ENCODE measurements around the gene KCTD13. TPM values are rescaled to one million over a fixed set of nuclear protein-coding genes. Genes with fewer than 3 reads are reported as not detected.

KCTD13 gene
- total RNA-seq (10 to 100 TPM; 40.7 to 81.1 (median 45.9) TPM), polyA plus RNA-seq (10 to 100 TPM in 1 of 2 donors, 1 to 10 TPM in 1; 8.7 to 15.9 TPM), total RNA-seq (19.4 reads per million, percentile 50 among the genes with 10 or more reads in this experiment)

DNA sequence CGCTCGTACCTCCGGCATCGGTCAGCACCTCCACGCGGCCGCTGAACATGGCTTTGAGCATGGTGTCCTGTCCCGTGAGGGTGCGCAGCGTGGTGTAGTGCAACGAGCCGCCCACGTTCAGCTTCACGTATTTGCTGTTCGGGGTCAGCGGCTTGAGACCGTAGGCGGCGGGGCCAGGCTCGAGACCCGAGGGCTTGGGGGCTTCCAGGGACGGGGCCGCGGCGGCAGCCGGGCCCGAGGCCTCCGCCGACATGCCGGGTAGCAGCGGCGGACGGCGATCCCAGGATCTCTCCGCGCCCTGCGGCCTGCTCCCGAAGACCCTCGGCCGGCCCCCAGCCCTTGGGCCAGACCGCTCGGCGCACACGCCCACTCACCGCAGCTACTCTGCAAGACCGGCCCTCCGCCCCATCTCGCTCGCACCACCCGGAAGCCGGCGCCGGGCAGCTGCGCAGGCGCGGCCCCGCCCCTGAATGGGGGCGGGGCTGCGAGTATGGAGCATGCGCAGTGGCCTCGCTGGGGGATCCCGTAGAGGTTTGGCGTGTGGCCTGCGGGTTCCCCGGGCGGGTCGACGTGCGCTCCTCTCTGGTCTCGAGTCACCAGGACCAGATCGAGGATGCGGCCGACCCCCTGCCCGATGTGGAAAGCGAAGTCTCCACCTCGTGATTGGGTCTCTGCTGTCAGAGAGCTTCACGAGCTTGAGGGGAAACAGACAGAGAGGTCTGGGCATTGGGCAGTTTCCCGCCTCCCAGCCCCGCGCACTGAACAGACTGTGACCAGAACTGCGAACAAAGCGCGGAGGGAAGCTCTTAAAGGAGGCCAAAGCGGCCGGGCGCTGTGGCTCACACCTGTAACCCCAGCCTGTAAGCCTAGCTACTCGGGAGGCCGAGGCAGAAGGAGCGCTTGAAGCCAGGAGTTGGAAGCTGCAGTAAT lies at the start of gene KCTD13:
Gene KCTD13, minus strand, starts transcription at position 446 of the 930 bp plus-strand sequence. Its CDS starts 193 bp downstream, at position 253.
- ATAC-seq (peak; percentile 96), DNase-seq (peak; percentile 81 to 99 (median 92))
- ChIA-PET CTCF (interaction anchor here (0.5 to 1.9 kb wide), 7 partner anchors 34 to 260 kb away, joined by 3 to 5 read pairs (median 4); partner anchors contain the start of genes TAOK2 and TMEM219), POLR2A (interaction anchor here (0.5 to 3.2 kb wide), 23 partner anchors 9 to 1192 kb away, joined by 3 to 28 read pairs (median 4); partner anchors contain the start of genes ALDOA, ASPHD1, CORO1A and HIRIP3)
- no peaks in the 10 kb centered on the region for H3K27me3 ChIP-seq (ENCODE audit: control insufficient read depth in 2 of 2, insufficient read depth in 2 of 2, low read length in 2 of 2)
- peaks cover 30 to 51% (median 41%) of the 10 kb centered on the region in 7 donors for H3K4me1 Mint-ChIP-seq
- peak within 1 kb of the TSS; percentile 91 to 98 (median 97) for H3K27ac Mint-ChIP-seq
- peak within 1 kb of the TSS; percentile 94 for H3K27ac ChIP-seq (ENCODE audit: low read depth, low read length)
- H3K27me3 Mint-ChIP-seq = peaks cover 0 to 2% (median 0%) of the 10 kb centered on the region in 5 donors
- peaks cover 0 to 24% (median 0%) of the 10 kb centered on the region in 3 experiments for H3K36me3 ChIP-seq (ENCODE audit: control insufficient read depth in 2 of 3, insufficient read depth in 3 of 3, low read length in 3 of 3)
- intact Hi-C loops (cut with micrococcal nuclease) = loop anchor here (1.0 to 10.0 kb wide), 9 partner anchors 26 to 224 kb away; partner anchors contain the start of genes CDIPT (in 2 of the 2), INO80E (in 2 of the 2), TAOK2 (in 2 of the 2) and ASPHD1 (in 1 of the 2)
- no peaks in the 10 kb centered on the region for H3K9me3 ChIP-seq (ENCODE audit: control insufficient read depth in 2 of 3, low read length in 3 of 3)
- H3K4me3 ChIP-seq (ENCODE audit: low read length) = peak within 1 kb of the TSS; percentile 88
- H3K36me3 Mint-ChIP-seq = peaks cover under 1 to 16% (median 5%) of the 10 kb centered on the region in 5 donors
- peak within 1 kb of the TSS; percentile 89 to 95 (median 93) for H3K4me3 Mint-ChIP-seq
- no peaks in the 10 kb centered on the region for H3K9me3 Mint-ChIP-seq
- peaks cover 7 to 18% of the 10 kb centered on the region in 2 donors for H3K4me1 ChIP-seq (ENCODE audit: control insufficient read depth in 2 of 2, insufficient read depth in 2 of 2, low read length in 2 of 2)

DNA sequence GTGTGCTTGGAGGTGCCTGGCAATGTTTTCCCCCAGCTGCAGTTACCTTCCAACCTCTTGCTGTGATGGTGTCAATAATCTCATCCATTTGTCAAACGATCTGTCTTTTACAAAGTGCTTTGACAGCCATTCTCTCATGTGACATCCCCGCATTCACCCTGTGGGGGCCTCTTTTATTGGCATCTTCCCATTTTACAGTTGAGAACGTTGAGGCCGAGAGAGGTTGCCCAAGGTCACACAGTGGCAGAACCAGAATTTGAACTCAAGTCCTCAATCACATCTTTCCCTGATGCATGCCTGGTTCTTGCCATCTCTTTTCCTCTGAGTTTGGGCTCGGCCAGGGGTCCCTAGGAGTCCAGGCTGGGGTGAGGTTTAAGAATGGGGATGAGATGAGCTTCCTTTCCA lies 49.1 kb upstream of the KCTD13 start:
- peak overlapping the region; percentile 78 for H3K27ac ChIP-seq (ENCODE audit: low read depth, low read length)
- peaks cover 20 to 23% of the 10 kb centered on the region in 2 donors for H3K4me1 ChIP-seq (ENCODE audit: control insufficient read depth in 2 of 2, insufficient read depth in 2 of 2, low read length in 2 of 2)
- ChIA-PET POLR2A (interaction anchor here (0.6 to 6.4 kb wide), 6 partner anchors 13 to 167 kb away, joined by 3 to 79 read pairs (median 6); partner anchors contain the start of genes HIRIP3, INO80E, SEZ6L2 and TMEM219), CTCF (interaction anchor here (0.9 kb wide), 1 partner anchor 275 kb away, joined by 3 read pairs; no protein-coding TSS in a partner anchor)
- Mint-ChIP-seq H3K9me3 (peaks cover 0 to 2% (median 0%) of the 10 kb centered on the region in 11 donors), H3K4me3 (peak overlapping the region; percentile 80 to 97 (median 94)), H3K27ac (peak overlapping the region; percentile 76 to 91 (median 83)), H3K4me1 (peaks cover 20 to 39% (median 37%) of the 10 kb centered on the region in 7 donors), H3K27me3 (no peaks in the 10 kb centered on the region), H3K36me3 (peaks cover 0 to 22% (median 10%) of the 10 kb centered on the region in 5 donors)
- H3K9me3 ChIP-seq (ENCODE audit: control insufficient read depth in 2 of 3, low read length in 3 of 3) = no peaks in the 10 kb centered on the region
- H3K27me3 ChIP-seq (ENCODE audit: control insufficient read depth in 2 of 2, insufficient read depth in 2 of 2, low read length in 2 of 2) = no peaks in the 10 kb centered on the region
- peaks cover 1 to 33% (median 8%) of the 10 kb centered on the region in 3 experiments for H3K36me3 ChIP-seq (ENCODE audit: control insufficient read depth in 2 of 3, insufficient read depth in 3 of 3, low read length in 3 of 3)
- ATAC-seq (no peak), DNase-seq (no peak)
- peak overlapping the region; percentile 98 for H3K4me3 ChIP-seq (ENCODE audit: low read length)
- intact Hi-C loops (cut with micrococcal nuclease) = loop anchor here in 1 of 2 donors (10.0 kb wide), 1 partner anchor 430 kb away; the partner anchor contains the start of gene ZNF771

- Mint-ChIP-seq H3K27ac (peak overlapping the region; percentile 77 to 92 (median 86)), H3K27me3 (no peaks in the 10 kb centered on the region), H3K4me3 (peak overlapping the region; percentile 80 to 97 (median 94)), H3K36me3 (peaks cover 2 to 20% (median 8%) of the 10 kb centered on the region in 5 donors), H3K9me3 (peaks cover 0 to 2% (median 0%) of the 10 kb centered on the region in 11 donors), H3K4me1 (peaks cover 20 to 39% (median 37%) of the 10 kb centered on the region in 7 donors)
- H3K36me3 ChIP-seq (ENCODE audit: control insufficient read depth in 2 of 3, insufficient read depth in 3 of 3, low read length in 3 of 3) = peaks cover 0 to 27% (median 2%) of the 10 kb centered on the region in 3 experiments
- intact Hi-C loops (cut with micrococcal nuclease) = loop anchor here (5.0 to 10.0 kb wide), 2 partner anchors 167 to 430 kb away; partner anchors contain the start of genes MAZ (in 1 of the 2) and ZNF771 (in 1 of the 2)
- ATAC-seq = no peak
- H3K27me3 ChIP-seq (ENCODE audit: control insufficient read depth in 2 of 2, insufficient read depth in 2 of 2, low read length in 2 of 2) = no peaks in the 10 kb centered on the region
- H3K4me3 ChIP-seq (ENCODE audit: low read length) = peak overlapping the region; percentile 98
- ChIA-PET CTCF (interaction anchor here (1.8 kb wide), 1 partner anchor 19 kb away, joined by 4 read pairs; no protein-coding TSS in a partner anchor), POLR2A (interaction anchor here (0.8 to 6.4 kb wide), 11 partner anchors 8 to 184 kb away, joined by 3 to 79 read pairs (median 9); partner anchors contain the start of genes HIRIP3, INO80E, KCTD13 and KIF22)
- peaks cover 20 to 23% of the 10 kb centered on the region in 2 donors for H3K4me1 ChIP-seq (ENCODE audit: control insufficient read depth in 2 of 2, insufficient read depth in 2 of 2, low read length in 2 of 2)
- peak in 3 of 9 donors; percentile 14 to 44 (median 27) for DNase-seq
- H3K27ac ChIP-seq (ENCODE audit: low read depth, low read length) = peak overlapping the region; percentile 78
- no peaks in the 10 kb centered on the region for H3K9me3 ChIP-seq (ENCODE audit: control insufficient read depth in 2 of 3, low read length in 3 of 3)
Observed at GRCh38 chr16:29974291-29975133, 48.5 kb upstream of the KCTD13 start.

- Histone ChIP-seq H3K27me3 (ENCODE audit: control insufficient read depth in 2 of 2, insufficient read depth in 2 of 2, low read length in 2 of 2) (no peaks in the 10 kb centered on the region), H3K9me3 (ENCODE audit: control insufficient read depth in 2 of 3, low read length in 3 of 3) (no peaks in the 10 kb centered on the region), H3K4me1 (ENCODE audit: control insufficient read depth in 2 of 2, insufficient read depth in 2 of 2, low read length in 2 of 2) (peaks cover 20 to 23% of the 10 kb centered on the region in 2 donors), H3K27ac (ENCODE audit: low read depth, low read length) (peak within 1 kb of the TSS; percentile 78), H3K4me3 (ENCODE audit: low read length) (peak within 1 kb of the TSS; percentile 98), H3K36me3 (ENCODE audit: control insufficient read depth in 2 of 3, insufficient read depth in 3 of 3, low read length in 3 of 3) (peaks cover 0 to 22% (median 0%) of the 10 kb centered on the region in 3 experiments)
- DNase-seq = peak; percentile 83 to 98 (median 89)
- intact Hi-C loops (cut with micrococcal nuclease) = loop anchor here (1.0 to 10.0 kb wide), 9 partner anchors 11 to 431 kb away; partner anchors contain the start of genes CDIPT (in 2 of the 2), INO80E (in 2 of the 2), KCTD13 (in 2 of the 2) and ASPHD1 (in 1 of the 2)
- Mint-ChIP-seq H3K4me1 (peaks cover 23 to 39% (median 37%) of the 10 kb centered on the region in 7 donors), H3K27me3 (no peaks in the 10 kb centered on the region), H3K27ac (peak within 1 kb of the TSS; percentile 77 to 93 (median 91)), H3K4me3 (peak within 1 kb of the TSS; percentile 80 to 97 (median 94)), H3K36me3 (peaks cover 3 to 20% (median 8%) of the 10 kb centered on the region in 5 donors), H3K9me3 (peaks cover 0 to 2% (median 0%) of the 10 kb centered on the region in 11 donors)
- ChIA-PET CTCF (interaction anchor here (0.7 to 1.8 kb wide), 5 partner anchors 13 to 99 kb away, joined by 3 to 8 read pairs (median 4); partner anchors contain the start of gene KCTD13), POLR2A (interaction anchor here (0.6 to 6.4 kb wide), 22 partner anchors 9 to 990 kb away, joined by 3 to 79 read pairs (median 4); partner anchors contain the start of genes ALDOA, CDIPT, HIRIP3 and INO80E)
- ATAC-seq = peak; percentile 97
Observed at GRCh38 chr16:29973384-29974246, 47.6 kb upstream of the KCTD13 start, which contains the start of gene TAOK2. TAOK2 (plus strand) TSS chr16:29973868; CDS start chr16:29977773, 3,905 bp downstream.
